GM18868 (cell line): ENCODE data around the gene GATA3.

Experiments used
- ATAC-seq: cut with Tn5 transposase; IDR thresholded peaks from one replicate; pipeline ENCODE4 v1.9.1; 2021; ENCODE audit warnings: mild to moderate bottlenecking, moderate library complexity; ENCODE audit not compliant: unreplicated experiment

Gene GATA3

DNA sequence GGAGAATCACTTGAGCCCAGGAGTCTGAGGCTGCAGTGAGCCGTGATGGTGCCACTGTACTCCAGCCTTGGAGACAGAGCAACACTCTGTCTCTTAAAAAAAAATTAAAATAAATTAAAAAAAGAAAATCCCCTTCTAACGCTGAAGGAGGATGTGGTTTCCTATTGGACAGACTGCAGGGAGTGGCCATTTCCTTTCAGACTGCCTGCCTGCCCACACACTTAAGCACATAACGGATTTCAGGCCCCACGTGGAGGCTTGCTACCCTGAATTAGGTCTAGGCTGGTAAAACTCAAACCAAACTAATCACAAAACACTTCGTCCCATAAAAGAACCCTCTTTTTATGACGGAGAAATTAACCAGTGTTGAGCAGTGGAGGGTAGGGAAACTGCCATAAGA is 34.0 kb downstream of the GATA3 start:
- peak; percentile 90 for ATAC-seq

DNA sequence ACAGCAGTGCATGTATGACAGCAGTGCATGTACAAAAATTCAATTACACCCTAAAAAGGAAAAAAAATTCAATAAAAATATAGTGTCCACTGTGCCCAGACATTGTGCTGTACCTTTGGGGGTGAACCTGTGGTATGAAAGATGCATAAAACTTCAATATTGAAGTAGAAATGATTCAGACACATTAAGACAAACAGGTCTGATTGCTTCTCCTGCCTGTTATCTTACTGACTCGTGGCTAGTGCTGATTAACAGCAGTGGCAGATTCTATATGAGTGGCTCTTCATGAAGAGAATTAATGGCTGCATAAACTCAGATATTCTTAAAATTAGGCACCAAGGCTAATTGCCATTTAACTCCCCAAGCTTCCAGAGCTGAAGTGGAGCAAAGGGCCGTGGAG is 37.9 kb downstream of the GATA3 start:
- no peak for ATAC-seq

DNA sequence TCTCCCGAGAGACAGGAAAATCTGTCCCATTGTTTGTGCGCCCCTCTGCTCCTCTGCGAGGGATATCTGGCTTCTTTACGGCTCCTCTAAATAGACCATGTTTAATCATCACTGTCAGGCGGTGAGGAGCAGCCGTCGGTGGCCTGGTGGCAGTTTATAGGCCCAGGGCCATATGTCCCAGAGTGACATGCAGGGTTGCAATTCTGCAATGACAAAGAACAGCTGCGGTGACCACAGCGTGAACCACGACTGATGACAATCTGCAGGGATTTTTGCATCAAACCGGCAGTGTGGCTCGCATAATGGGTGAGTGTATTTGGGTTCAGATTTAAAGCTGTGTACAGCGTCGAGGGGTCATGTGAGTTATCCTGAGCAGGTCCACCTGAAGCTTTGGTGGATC is 41.5 kb downstream of the GATA3 start:
- ATAC-seq = no peak

DNA sequence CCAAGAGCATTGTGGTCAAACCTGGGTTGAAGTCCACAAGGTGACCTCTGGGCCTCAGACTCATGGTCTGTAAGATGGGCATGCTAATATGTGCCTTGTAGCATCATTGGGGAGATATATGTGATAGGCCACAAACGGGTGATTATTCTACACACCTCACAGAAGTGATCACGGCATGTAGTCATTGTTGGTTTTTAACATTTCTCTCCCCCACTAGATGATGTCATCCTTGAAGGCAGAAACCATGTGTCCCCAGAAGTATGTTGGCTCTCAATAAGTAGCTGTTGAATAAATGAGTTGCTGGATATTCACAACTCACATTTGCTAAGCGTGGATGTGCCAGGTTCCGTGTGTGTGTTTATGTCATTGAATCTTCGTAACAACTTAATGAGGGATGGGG is 42.4 kb downstream of the GATA3 start:
- no peak for ATAC-seq

DNA sequence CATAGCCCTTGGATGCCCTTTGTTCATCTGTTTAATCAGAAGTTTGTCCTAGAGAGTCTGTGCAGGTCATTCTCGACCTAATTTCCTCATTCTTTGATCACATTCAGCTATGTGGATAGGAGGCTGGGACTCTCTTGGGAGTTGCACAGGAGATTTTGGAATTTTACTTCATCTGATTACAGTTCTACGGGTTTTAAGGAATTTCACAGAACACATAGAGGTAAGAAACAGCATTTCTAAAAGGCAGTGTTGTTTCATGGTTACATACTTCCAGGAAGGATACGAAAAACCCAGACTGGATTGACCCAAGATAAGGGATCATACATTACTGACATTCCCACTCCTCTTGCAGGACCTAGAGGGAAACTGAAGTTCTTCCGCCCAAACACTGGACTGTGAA is 45.9 kb downstream of the GATA3 start:
- no peak for ATAC-seq

DNA sequence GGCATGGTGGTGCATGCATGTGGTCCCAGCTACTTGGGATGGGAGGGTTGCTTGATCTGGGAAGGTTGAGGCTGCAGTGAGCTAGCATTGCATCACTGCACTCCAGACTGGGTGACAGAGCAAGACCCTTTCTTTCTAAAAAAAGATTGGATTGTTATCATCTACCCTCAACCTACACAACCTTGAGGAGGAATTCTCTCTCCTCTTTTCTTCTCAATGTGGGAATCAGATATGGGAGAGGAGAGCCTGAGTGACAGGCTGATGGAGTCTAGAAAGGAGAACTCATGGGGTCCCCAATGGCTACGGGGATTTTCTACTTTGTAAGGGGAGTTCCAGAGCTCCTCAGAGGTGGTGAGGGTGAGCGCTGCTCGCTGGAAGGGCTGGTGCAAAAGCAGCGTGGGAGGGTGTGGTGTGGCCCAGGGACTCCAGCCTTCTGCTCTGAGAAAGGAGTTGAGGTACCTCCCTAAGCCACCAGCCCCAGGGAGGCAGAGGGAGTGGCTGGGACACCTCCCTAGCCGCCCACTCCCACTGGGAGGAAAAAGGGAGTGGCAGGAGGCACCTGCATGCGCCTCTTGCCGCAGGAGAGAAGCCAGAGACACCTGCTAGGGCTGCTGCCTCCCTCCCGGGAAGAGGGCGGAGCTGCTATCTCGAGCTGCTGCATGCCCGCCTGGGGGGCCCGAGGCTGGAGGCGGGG is 48.4 kb downstream of the GATA3 start:
- ATAC-seq = peak; percentile 94

DNA sequence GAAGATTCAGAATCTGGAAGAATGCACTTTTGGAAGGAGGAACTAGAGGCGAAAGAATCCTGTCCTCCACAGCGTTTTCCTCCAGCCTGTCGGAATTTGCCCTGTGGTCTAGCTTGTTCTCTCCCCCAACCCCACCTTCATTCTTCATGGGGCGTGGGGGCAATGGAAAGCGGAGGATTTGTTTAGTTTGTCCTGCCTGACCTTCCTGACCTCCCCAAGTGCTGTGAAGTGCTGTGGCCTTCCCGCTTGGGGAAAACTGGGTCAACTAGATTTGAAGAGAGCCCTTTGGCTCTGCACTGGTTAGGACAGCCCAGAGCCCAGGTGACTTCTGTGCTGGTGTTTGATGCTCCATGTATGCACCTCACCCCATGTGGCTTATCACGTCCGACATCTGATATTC is 49.1 kb downstream of the GATA3 start:
- no peak for ATAC-seq

DNA sequence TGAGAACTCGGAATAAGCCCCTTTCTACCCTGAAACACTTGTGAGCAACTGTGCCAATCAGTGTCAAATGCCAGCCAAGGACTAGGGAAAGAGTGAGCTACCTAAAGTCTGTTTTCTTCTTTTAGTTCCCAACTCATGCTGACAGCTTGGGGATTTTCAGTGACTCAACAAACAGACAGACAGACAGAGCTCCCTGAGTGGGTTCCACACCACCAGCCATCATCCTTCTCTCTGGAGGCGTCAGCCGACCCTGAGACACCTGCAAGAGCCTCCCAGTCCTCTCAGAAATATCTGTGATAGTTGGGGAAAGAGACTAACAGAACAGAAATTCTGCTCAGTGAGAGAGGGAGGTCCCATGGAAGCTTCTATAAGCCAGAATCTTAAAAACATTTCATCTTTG is 49.5 kb downstream of the GATA3 start:
- ATAC-seq = peak; percentile 43

DNA sequence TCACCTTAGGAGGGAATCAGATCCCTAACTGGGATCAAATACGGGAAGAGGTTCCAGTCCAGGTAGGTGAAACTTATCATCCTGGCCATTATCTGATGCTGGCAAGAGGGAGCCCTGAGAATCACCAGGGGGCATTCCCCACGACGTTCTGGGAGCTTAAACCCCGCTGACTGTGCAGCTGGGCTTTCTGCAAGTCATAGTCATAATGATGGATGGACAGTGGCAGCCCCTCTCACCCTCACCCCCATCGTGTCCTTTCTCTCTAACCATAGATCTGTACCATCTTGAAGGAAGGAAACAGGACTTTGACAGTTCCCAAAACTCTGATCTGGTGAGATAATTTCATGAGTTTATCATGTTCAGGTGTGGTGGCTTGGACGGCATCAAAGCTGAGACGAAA is 50.2 kb downstream of the GATA3 start:
- ATAC-seq = no peak

DNA sequence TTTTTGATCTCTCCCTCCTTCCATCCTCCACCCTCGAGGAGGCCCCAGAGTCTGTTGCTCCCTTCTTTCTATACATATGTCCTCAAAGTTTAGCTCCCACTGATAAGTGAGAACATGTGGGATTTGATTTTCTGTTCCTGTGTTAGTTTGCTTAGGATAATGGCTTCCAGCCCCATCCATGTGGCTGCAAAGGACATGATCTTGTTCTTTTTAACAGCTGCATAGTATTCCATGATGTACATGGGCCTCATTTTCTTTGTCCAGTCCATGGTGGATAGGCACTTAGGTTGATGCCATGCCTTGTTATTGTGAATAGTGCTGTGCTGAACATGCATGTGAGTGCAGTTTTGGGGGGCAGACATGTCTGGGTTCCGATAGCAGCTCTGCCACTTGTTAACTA is 51.4 kb downstream of the GATA3 start:
- ATAC-seq = no peak

DNA sequence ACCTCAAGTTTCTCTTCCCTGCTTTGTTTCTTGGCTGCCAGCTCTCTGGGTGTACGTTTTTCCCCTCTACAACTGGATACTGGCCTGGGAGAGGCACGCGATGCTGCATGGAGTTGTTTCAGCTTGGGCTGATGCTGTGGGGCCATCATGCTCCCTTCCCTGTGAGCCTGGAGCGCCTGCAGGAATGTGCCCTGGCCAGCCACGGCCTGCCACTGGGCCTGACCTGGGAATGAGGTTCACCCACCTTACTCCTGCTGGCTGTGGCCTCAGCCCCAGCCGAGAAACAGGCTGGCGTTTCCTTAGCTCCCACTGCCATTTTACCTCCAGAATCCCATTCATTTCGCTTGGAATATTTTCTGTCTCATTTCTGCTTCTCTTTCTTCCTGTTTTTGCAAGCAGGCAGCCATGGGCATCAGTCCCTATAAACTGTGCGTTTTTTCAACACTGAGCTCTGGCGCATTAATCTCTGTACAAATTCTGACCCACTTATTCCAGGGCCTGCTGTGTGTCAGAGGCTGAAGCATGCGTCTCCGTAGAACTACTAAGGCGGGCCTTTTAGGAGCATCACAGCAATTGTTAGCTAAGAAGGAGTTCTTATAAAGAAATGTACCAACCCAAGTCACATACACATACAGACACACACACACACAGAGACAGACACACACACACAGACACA is 57.9 kb downstream of the GATA3 start:
- no peak for ATAC-seq

DNA sequence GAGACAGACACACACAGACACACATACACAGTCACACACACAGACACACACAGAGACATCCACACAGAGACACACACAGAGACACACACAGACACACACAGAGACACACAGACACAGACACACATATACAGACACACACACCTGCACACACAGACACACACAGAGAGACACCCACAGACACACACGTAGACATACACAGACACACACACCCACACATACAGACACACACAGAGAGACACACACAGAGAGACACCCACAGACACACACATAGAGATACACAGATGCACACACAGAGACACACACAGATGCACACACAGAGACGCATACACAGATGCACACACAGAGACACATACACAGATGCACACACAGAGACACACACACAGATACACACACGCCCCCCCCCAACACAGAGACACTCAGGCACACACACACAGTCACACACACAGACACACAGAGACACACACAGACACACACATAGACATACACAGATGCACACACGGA is 58.5 kb downstream of the GATA3 start:
- ATAC-seq = no peak

DNA sequence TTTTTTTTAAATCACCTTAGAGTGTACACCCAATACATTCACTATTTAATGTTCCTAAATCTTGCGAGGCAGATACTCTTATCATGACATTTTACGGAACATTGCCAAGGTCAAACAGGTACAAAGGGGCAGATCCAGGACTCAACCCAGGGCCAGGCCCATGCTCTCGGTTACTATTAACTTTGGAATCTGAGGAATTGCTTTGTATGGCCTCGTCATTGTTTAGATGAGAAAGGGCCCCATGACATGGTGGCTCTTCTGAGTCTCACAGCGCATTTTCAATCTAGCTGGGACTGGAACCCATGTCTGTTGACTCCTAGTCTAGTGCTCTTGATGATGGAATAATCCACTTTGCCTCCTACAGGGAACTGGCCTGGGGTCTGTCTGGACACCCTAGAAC is 59.1 kb downstream of the GATA3 start:
- no peak for ATAC-seq

DNA sequence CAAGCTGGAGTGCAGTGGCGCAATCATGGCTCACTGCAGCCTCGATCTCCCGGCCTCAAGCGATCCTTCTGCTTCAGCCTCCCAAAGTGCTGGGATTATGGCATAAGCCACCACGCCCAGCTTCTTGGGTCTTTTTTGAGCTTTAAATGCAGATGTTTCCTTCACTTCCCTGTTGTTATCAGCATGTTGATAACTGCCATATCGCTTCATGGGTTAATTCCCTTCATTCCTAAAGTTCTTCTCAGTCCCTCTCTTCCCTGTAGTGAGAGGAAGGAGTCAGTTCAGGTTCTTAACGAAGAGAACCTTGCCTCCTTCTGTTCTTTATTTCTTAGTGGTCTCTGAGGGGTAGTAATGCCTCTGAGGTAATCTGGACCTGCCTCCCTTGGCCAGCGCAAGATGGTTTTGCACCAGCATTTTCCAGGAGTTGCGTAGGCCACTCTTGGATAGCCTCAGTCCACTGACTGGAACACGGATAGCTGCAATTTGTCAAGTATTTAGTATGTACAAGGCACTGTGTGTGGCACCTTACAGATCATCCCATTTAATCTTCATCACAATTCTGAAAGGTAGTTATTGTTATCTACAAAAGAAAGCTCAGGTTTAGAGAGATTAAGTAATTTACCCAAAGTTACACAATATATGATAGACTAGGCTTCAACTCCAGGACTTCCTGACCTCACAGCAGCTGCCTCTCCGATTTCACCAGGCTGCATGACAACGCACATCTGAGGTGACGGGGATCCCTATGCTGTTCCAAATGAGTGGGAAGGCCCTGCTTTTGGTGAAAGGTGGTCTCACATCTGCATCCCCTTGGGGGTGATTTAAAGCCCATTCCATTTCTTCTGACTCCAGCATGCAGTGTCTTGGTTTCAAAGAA is 60.5 kb downstream of the GATA3 start:
- no peak for ATAC-seq

DNA sequence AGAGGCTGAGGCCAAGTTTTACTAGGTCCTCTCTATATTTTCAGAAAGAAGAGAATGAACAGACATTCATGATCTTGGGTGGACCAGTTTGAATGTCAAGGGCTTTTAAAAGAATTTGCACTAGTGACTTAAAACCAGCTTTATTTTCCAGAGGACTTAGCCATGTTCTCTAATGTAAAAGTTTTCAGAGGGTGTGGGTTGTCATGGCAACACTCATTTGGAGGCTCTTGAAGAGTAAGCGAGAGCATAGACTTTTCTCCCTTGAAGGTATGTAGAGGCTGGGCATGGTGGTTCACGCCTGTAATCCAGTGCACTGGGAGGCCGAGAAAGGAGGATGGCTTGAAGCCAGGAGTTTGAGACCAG is 61.1 kb downstream of the GATA3 start:
- no peak for ATAC-seq

DNA sequence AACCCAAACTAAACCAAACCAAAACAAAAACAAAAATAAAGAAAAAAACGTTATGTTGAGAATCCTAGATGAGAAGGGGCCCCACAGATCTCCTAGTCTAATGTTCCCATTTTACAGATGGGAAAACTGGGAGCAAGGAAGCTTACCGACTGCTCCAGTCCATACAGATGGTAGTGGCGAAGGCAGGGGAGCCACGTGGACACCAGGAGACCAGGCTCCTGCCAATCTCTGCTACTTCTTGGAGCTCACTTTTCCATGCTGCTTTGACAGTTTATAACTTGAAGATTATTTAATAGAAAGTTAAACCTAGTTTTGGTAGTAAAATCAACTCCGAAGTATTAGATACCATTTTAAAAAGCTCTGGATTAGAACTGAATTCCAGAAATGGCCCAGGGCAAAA is 62.0 kb downstream of the GATA3 start:
- no peak for ATAC-seq

DNA sequence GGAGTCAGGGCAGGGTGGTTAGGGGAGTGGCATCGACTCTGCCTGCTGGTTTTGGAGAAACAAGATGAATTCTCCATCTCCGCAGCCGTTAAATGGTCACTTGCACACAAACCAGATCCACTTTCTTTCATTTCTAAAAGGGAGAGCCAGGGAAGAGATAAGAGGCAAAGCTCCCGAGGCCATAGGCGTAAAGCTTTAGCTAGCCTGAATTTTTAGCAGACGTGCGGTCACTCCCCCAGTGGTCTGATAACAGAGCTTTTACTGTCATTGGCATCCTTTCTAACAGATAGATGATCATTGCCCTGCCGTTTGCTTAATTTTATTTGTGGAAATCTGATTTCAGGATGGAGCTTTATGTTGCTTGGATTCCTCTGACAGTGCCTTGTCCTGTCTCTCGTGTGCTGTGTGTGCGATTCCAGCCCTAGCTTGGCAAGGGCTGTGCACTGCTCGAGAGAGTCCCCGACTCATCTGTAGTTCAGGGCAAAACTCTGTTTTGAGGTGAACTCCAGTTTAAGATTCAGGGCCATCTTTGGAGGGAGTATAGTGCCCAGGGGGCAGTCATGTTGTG is 62.5 kb downstream of the GATA3 start:
- no peak for ATAC-seq

DNA sequence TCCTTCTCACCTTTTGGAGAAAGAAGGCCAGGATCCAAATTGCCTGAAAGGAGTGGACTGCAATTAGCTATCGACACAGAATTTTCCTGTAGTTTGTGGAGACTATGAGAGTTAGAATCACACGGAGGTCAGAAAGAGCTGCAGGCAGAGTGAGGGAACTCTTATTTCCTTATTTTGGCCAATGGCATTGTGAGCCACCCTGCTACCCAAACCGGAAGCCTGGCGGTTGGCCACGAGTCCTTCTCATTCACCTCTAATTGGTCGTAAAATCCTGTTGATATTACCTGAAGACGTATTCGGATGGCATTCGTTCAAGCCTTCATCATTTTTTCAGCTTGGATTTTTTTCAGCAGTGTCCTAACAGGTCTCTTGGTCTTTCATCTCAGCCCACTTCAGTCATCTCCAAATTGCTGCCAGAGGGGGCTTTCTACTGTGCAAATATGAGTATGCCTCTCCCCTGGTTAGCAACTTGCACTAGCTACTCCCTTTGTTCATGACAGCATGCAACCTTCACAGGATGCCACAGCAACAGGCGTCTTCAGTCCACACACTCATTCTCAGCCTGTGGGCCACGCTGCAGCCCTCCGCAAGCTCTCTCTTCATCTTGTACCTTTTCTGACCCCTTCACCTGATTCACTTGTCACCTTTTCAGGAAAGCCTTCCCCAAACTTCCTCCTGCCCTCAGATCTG is 66.9 kb downstream of the GATA3 start:
- no peak for ATAC-seq

DNA sequence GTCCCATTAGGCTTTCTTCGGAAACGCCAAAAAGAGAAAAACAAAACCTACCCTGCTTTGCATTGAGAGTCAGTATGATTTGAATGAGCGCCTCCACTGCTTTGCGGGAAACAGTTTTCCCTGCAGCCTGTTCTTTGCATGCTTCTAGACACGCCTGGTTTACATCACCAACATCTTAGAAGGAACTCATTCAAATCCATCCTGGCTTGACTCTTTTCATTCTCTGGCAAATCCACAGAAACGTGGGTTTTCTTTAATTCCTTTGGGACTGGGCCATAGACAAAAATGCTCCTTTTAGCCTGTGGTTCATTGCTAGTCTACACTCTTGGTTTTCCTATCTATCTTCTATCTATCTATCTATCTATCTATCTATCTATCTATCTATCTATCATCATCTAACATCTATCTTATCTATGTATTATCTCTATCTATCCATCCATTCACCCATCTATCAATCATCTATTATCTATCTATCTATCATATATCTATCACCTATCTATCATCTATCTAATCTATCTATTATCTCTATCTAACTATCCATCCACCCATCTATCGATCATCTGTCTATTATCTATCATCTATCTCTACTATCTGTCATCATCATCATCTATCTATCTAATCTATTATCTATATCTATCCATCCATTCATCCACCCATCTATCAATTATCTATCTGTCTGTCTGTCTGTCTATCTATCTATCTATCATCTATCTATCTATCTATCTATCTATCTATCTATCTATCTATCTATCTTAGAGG is 68.3 kb downstream of the GATA3 start:
- ATAC-seq = no peak

DNA sequence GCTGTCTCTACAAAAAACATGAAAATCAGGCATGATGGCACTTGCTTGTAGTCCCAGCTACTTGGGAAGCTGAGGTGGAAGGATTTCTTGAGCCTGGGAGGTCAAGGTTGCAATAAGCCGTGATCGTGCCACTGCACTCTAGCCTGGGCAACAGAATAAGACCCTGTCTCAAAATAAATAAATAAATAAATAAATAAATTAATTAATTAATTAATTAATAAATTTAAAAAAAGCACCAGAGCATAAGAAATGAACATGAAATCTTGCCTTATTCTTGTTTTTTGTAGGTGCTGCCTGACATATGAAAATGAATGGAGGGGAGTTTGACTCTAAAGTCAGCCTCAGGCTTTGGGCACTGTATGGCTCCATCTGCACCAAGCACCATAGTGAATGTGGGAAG is 69.9 kb downstream of the GATA3 start:
- no peak for ATAC-seq
